HG02870 (cell line): Measurements from ENCODE around the gene RAD18.

Source experiments
- ATAC-seq: cut with Tn5 transposase; IDR thresholded peaks from one replicate; pipeline ENCODE4 v1.9.1; 2021; ENCODE audit warnings: mild to moderate bottlenecking, moderate library complexity; ENCODE audit not compliant: unreplicated experiment

Gene RAD18

DNA sequence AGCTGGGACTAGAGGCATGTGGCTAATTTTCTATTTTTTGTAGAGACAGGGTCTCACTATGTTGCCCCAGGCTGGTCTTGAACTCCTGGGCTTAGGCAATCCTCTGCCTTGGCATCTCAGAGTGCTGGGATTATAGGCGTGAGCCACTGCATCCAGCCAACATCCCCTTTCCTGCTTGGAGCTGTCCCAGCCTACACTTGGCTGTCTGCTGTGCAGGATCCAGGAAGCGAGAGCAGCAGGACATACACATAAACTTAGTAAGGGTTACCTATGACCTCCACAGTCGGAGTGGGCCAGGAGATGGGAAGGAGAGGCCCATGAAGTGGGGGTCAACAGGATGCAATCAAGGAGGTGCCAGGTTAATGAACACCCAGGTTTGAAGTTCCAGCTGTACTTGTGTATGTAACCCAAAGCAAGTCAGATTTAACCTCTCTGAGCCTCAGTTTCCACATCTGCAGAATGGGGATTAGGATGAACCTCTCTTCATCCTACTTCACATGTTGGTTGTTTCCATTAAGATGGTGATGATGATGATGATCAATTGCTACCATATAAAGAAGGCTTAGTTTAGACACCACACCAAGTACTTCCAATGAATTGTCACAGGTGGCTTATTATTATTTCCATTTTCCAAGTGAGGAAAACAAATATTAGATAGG lies 124.4 kb downstream of the RAD18 start:
- no peak for ATAC-seq

DNA sequence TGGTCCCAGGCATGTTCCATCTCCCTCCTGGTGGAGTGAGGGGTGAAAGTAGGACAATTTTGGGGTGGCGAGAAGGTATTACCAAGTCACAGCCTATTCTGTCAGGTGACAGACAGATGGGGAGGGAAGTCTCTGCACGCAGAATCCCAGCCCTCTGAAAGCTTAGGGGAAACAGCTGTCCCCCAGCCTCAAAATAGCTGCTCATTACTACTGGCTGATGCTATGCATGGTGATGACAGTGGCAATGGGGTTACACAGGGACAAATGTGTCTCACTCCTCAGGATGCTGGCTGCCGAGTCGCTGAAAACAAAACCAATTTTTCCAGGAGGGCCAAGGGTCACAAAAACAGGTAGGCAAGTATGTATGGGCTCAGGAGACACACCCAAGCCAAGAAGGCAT lies 125.0 kb downstream of the RAD18 start:
- no peak for ATAC-seq

DNA sequence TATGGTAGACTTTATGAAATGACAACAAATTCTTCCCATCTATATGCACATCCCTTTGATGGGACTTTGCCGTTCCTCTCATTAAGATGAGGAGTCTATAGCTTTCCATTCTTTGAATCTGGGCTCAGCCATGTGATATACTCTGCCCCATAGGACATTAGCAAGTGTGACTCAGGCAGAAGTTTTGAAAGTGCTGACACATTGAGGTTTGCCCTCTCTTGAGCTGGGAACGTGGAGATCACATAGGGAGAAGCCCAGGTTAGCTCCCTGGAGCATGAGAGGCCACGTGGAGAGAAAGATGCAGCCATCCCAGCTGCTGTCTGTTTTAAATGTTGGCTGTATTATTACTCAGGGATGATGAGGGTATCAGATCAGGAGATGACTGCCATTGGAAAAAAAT lies 126.1 kb downstream of the RAD18 start:
- no peak for ATAC-seq

DNA sequence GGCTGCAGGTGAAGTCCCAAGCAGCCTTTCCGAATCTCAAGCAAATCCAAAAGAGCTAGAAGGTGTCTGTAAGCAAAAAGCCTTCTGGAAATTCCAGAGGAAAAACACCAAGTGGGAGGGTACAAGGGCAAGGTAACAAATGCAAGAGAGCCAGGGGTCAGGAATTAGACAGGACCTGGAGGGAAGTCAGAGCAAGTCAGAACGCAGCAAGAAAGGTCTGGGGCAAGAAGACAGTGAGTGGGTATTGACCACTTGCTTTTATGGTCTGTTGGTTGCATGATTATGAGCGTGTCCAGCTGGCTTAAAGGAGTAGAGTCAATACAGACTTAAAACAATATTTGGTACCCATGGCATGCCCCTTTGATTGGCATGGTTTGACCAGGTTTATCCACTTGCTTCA lies 127.2 kb downstream of the RAD18 start:
- ATAC-seq = no peak

DNA sequence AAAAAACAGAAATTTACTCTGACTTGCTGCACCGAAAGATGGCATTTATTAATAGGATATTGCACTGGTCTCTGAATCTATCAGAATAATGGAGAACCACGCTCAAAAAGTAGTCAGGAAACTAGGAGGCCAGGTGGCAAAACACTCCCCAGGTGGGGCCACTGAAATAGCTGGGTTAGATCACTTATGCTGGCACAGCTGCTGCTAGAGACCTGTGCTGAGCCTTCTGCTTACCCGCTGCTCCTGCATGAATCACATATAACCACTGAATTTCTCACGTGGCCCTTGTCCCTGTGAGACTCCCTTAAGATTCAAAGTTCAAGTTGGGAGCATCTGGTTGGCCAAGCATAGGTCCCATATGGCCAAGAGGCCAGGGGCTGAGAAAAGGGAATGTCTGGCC lies 127.9 kb downstream of the RAD18 start:
- no peak for ATAC-seq

DNA sequence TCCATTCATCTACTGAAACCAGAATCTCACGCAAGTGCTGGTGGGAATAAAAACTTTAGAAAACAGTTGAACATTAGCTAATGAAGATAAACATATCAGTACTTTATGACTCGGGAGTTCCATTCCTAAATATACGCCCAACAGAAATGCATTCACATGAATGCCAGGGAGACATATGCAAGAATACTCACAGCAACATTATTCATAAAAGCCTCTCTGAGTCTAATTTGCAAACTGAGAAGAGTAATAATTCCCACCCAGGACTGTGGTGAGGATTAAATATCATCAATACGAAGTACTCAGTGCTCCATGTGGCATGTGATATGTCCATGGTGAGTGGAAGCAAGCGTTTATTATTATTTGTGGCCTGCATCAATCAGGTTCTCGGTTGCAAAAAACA lies 128.3 kb downstream of the RAD18 start:
- ATAC-seq = no peak

DNA sequence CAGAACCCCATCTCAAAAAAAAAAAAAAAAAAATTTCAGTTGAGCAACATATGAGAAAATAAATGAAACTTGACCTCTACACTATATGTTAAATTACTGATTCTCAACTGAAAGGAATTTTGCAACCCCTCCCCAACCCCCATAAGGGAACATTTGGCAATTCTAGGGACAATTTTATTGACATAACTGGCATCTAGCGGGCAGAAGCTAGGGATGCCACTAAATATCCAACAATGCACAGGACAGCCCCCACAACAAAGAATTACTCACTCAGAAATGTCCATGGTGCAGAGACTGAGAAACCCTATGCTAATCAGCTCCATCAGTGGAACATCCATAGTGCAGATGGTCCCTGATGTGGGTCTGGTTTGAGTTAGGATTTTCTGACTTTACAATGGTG lies 135.6 kb downstream of the RAD18 start:
- ATAC-seq = no peak
